HEK293 (cell line): ENCODE measurements around the gene MLEC.
A peak's percentile ranks its signal among the peaks of the same experiment; 100 is the strongest.

Experiments used
- GLI4 ChIP-seq: fragments of 450-650 bp; formaldehyde crosslinking; IDR thresholded peaks from 2 replicates; pipeline ENCODE4 v1.5.1; 2016; ENCODE audit warnings: missing biosample characterization, missing genetic modification characterization
- GLIS2 ChIP-seq: fragments of 450-650 bp; formaldehyde crosslinking; IDR thresholded peaks from 2 replicates; pipeline ENCODE4 v1.5.1; 2016; ENCODE audit warnings: missing biosample characterization, missing genetic modification characterization
- HOXD13 ChIP-seq: sonication (generic); formaldehyde crosslinking; IDR thresholded peaks from 2 replicates; pipeline ENCODE4 v1.8.0; 2022; ENCODE audit warnings: missing genetic modification reagents, borderline replicate concordance
- KLF16 ChIP-seq: fragments of 450-650 bp; formaldehyde crosslinking; IDR thresholded peaks from 2 replicates; pipeline ENCODE4 v1.5.1; 2017; ENCODE audit warnings: missing biosample characterization, missing genetic modification characterization
- KLF9 ChIP-seq: fragments of 450-650 bp; formaldehyde crosslinking; IDR thresholded peaks from 2 replicates; pipeline ENCODE4 v1.5.1; 2016; ENCODE audit warnings: missing biosample characterization, missing genetic modification characterization, low read depth
- PRDM10 ChIP-seq: fragments of 450-650 bp; formaldehyde crosslinking; IDR thresholded peaks from 2 replicates; pipeline ENCODE4 v1.5.1; 2016; ENCODE audit warnings: missing biosample characterization, missing genetic modification characterization
- ZNF132 ChIP-seq: fragments of 450-650 bp; formaldehyde crosslinking; IDR thresholded peaks from 2 replicates; pipeline ENCODE4 v1.5.1; 2017; ENCODE audit warnings: missing biosample characterization, missing genetic modification characterization, borderline replicate concordance
- ZNF248 ChIP-seq: fragments of 450-650 bp; formaldehyde crosslinking; IDR thresholded peaks from 2 replicates; pipeline ENCODE4 v1.5.1; 2017; ENCODE audit warnings: missing biosample characterization, missing genetic modification characterization
- ZNF341 ChIP-seq: fragments of 450-650 bp; formaldehyde crosslinking; IDR thresholded peaks from 2 replicates; pipeline ENCODE4; 2016; ENCODE audit warnings: low read depth, missing biosample characterization, missing genetic modification characterization
- ZNF510 ChIP-seq: fragments of 450-650 bp; formaldehyde crosslinking; IDR thresholded peaks from 2 replicates; pipeline ENCODE4 v1.5.1; 2018; ENCODE audit warnings: mild to moderate bottlenecking, missing genetic modification characterization, missing biosample characterization; ENCODE audit not compliant: insufficient replicate concordance
- ZNF629 ChIP-seq: fragments of 450-650 bp; formaldehyde crosslinking; IDR thresholded peaks from 2 replicates; pipeline ENCODE4 v1.5.1; 2017; ENCODE audit warnings: missing biosample characterization, missing genetic modification characterization
- ZNF639 ChIP-seq: fragments of 450-650 bp; formaldehyde crosslinking; IDR thresholded peaks from 2 replicates; pipeline ENCODE4 v1.5.1; 2016; ENCODE audit warnings: missing biosample characterization, missing genetic modification characterization
- ZNF785 ChIP-seq: fragments of 450-650 bp; formaldehyde crosslinking; IDR thresholded peaks from 2 replicates; pipeline ENCODE4 v1.5.1; 2016; ENCODE audit warnings: missing biosample characterization, missing genetic modification characterization
- TF ChIP-seq, protein P1 (sequence below): fragments of 450-650 bp; formaldehyde crosslinking; IDR thresholded peaks from 2 replicates; pipeline ENCODE4 v1.5.1; 2016; ENCODE audit warnings: missing biosample characterization, missing genetic modification characterization, borderline replicate concordance
- TF ChIP-seq, protein P2 (sequence below): fragments of 450-650 bp; formaldehyde crosslinking; IDR thresholded peaks from 2 replicates; pipeline ENCODE4 v1.5.1; 2016; ENCODE audit warnings: missing biosample characterization, missing genetic modification characterization
- TF ChIP-seq, protein P3 (sequence below): fragments of 450-650 bp; formaldehyde crosslinking; IDR thresholded peaks from 2 replicates; pipeline ENCODE4 v1.5.1; 2016; ENCODE audit warnings: missing biosample characterization, missing genetic modification characterization
- TF ChIP-seq, protein P4 (sequence below): fragments of 450-650 bp; formaldehyde crosslinking; IDR thresholded peaks from 2 replicates; pipeline ENCODE4 v1.5.1; 2017; ENCODE audit warnings: missing biosample characterization, missing genetic modification characterization

The MLEC gene

GRCh38 chr12:120686690-120687577 lies at the start of gene MLEC (continued):
- TF ChIP-seq, protein P1, sequence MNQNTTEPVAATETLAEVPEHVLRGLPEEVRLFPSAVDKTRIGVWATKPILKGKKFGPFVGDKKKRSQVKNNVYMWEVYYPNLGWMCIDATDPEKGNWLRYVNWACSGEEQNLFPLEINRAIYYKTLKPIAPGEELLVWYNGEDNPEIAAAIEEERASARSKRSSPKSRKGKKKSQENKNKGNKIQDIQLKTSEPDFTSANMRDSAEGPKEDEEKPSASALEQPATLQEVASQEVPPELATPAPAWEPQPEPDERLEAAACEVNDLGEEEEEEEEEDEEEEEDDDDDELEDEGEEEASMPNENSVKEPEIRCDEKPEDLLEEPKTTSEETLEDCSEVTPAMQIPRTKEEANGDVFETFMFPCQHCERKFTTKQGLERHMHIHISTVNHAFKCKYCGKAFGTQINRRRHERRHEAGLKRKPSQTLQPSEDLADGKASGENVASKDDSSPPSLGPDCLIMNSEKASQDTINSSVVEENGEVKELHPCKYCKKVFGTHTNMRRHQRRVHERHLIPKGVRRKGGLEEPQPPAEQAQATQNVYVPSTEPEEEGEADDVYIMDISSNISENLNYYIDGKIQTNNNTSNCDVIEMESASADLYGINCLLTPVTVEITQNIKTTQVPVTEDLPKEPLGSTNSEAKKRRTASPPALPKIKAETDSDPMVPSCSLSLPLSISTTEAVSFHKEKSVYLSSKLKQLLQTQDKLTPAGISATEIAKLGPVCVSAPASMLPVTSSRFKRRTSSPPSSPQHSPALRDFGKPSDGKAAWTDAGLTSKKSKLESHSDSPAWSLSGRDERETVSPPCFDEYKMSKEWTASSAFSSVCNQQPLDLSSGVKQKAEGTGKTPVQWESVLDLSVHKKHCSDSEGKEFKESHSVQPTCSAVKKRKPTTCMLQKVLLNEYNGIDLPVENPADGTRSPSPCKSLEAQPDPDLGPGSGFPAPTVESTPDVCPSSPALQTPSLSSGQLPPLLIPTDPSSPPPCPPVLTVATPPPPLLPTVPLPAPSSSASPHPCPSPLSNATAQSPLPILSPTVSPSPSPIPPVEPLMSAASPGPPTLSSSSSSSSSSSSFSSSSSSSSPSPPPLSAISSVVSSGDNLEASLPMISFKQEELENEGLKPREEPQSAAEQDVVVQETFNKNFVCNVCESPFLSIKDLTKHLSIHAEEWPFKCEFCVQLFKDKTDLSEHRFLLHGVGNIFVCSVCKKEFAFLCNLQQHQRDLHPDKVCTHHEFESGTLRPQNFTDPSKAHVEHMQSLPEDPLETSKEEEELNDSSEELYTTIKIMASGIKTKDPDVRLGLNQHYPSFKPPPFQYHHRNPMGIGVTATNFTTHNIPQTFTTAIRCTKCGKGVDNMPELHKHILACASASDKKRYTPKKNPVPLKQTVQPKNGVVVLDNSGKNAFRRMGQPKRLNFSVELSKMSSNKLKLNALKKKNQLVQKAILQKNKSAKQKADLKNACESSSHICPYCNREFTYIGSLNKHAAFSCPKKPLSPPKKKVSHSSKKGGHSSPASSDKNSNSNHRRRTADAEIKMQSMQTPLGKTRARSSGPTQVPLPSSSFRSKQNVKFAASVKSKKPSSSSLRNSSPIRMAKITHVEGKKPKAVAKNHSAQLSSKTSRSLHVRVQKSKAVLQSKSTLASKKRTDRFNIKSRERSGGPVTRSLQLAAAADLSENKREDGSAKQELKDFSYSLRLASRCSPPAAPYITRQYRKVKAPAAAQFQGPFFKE, result no peak
- peak; percentile 96 for TF ChIP-seq GLI4
- TF ChIP-seq ZNF785, result 0 out of 2 replicates have a peak, but pooled peaks have one; percentile 43
- TF ChIP-seq, protein P2, sequence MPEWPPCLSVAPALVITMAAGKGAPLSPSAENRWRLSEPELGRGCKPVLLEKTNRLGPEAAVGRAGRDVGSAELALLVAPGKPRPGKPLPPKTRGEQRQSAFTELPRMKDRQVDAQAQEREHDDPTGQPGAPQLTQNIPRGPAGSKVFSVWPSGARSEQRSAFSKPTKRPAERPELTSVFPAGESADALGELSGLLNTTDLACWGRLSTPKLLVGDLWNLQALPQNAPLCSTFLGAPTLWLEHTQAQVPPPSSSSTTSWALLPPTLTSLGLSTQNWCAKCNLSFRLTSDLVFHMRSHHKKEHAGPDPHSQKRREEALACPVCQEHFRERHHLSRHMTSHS (tag by site-specific recombination), result no peak
- peak; percentile 91 for TF ChIP-seq KLF16 (tag by site-specific recombination)
- TF ChIP-seq ZNF248 (tag by site-specific recombination), result no peak
- TF ChIP-seq PRDM10, result peak; percentile 71
- TF ChIP-seq HOXD13, result peak; percentile 31; the same call in 1 of the 2 replicates
- peak; percentile 89 for TF ChIP-seq ZNF341
- TF ChIP-seq ZNF132 (tag by site-specific recombination), result no peak
- peak; percentile 80 for TF ChIP-seq ZNF629 (tag by site-specific recombination)
- peak; percentile 92 for TF ChIP-seq GLIS2 (tag by site-specific recombination)
- peak; percentile 99 for TF ChIP-seq ZNF639 (tag by site-specific recombination)
- peak; percentile 100 for TF ChIP-seq KLF9
- TF ChIP-seq, protein P3, sequence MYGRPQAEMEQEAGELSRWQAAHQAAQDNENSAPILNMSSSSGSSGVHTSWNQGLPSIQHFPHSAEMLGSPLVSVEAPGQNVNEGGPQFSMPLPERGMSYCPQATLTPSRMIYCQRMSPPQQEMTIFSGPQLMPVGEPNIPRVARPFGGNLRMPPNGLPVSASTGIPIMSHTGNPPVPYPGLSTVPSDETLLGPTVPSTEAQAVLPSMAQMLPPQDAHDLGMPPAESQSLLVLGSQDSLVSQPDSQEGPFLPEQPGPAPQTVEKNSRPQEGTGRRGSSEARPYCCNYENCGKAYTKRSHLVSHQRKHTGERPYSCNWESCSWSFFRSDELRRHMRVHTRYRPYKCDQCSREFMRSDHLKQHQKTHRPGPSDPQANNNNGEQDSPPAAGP (tag by site-specific recombination), result peak; percentile 90
- TF ChIP-seq, protein P4, sequence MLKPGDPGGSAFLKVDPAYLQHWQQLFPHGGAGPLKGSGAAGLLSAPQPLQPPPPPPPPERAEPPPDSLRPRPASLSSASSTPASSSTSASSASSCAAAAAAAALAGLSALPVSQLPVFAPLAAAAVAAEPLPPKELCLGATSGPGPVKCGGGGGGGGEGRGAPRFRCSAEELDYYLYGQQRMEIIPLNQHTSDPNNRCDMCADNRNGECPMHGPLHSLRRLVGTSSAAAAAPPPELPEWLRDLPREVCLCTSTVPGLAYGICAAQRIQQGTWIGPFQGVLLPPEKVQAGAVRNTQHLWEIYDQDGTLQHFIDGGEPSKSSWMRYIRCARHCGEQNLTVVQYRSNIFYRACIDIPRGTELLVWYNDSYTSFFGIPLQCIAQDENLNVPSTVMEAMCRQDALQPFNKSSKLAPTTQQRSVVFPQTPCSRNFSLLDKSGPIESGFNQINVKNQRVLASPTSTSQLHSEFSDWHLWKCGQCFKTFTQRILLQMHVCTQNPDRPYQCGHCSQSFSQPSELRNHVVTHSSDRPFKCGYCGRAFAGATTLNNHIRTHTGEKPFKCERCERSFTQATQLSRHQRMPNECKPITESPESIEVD (tag by site-specific recombination), result no peak
- no peak for TF ChIP-seq ZNF510 (tag by site-specific recombination)
